ENCODE data around the gene NT5M. TPM values are rescaled to one million over a fixed set of nuclear protein-coding genes. Genes with fewer than 3 reads are reported as not detected.

Gene NT5M
- total RNA-seq, 1 experiment from 2014 or later: 6.6 TPM

DNA sequence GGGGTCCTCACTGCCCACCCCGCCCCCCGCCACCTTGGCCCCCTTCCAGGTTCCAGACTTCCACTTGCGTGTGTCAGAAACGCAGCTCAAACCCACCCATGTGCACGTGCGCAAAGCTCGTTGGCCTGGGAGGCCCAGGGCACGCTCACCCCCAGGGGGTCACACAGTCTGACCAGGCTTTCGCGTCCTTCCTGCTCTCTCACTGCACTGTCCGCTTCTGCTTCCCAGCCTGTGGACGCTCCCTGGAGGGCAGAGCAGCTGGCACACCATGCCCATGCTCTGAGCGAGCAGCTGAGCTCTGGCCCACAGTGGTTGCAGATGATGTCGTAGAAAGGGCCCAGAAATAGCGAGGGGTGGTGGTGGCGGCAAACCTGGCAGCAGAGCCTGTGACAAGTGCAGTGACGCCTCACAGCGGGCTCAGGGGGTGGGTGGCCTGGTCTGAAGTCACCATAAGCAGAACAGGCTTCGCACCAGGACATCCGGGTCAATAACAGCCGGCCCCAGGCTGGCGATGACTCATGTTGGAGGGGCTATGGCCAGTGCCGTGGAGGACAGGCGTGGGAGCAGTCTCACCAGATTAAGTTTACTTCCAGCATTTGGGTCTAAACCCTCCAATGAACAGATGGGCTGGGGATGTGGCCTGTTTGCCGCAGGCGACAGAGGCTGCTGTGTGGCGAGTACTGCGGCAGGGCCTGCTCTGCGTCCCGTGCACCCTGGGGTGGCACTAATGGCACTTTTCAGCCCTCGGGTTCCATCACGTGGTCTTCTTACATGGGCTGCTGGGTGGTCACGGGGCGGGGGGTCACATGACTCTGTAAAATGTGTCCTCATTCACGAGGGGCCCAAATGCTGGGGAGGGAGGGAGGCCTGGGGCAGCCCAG, 49.0 kb downstream of the NT5M start:
- no peak overlapping the region for H3T11ph ChIP-seq (ENCODE audit: low read length)
- no peak overlapping the region for H3K18ac ChIP-seq (ENCODE audit: insufficient read length, low read depth, low read length)
- no peaks in the 10 kb centered on the region for H3K23me2 ChIP-seq (ENCODE audit: insufficient read length, low read depth, low read length, poor library complexity, severe bottlenecking)
- no peaks in the 10 kb centered on the region; a peak in 1 of 7 replicates for H3K36me3 Mint-ChIP-seq (ENCODE audit: insufficient read depth in 1 of 3, low read depth in 3 of 3)
- no peaks in the 10 kb centered on the region for H3K79me2 ChIP-seq (ENCODE audit: insufficient read depth, low read length)
- no peak overlapping the region for H2BK15ac ChIP-seq (ENCODE audit: low read depth, low read length)
- H2BK12ac ChIP-seq (ENCODE audit: insufficient read length, low read depth, low read length): no peak overlapping the region
- no peaks in the 10 kb centered on the region for H3K9me3 Mint-ChIP-seq
- H3K79me1 ChIP-seq (ENCODE audit: insufficient read depth, low read depth, low read length, poor library complexity, severe bottlenecking): no peaks in the 10 kb centered on the region
- no peak overlapping the region for H3K23ac ChIP-seq (ENCODE audit: insufficient read length, low read depth, low read length)
- H3K9ac ChIP-seq (ENCODE audit: extremely low read depth, insufficient read length, low read length): no peak overlapping the region
- no peak overlapping the region for H3K56ac ChIP-seq (ENCODE audit: insufficient read length, low read depth, low read length)
- H3K14ac ChIP-seq (ENCODE audit: insufficient read depth, low read length): no peak overlapping the region
- TF ChIP-seq, protein P1, sequence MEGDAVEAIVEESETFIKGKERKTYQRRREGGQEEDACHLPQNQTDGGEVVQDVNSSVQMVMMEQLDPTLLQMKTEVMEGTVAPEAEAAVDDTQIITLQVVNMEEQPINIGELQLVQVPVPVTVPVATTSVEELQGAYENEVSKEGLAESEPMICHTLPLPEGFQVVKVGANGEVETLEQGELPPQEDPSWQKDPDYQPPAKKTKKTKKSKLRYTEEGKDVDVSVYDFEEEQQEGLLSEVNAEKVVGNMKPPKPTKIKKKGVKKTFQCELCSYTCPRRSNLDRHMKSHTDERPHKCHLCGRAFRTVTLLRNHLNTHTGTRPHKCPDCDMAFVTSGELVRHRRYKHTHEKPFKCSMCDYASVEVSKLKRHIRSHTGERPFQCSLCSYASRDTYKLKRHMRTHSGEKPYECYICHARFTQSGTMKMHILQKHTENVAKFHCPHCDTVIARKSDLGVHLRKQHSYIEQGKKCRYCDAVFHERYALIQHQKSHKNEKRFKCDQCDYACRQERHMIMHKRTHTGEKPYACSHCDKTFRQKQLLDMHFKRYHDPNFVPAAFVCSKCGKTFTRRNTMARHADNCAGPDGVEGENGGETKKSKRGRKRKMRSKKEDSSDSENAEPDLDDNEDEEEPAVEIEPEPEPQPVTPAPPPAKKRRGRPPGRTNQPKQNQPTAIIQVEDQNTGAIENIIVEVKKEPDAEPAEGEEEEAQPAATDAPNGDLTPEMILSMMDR (conservative IDR thresholded peaks at IDR 0.05): no peak
- H2AFZ ChIP-seq (ENCODE audit: low read length): no peak overlapping the region
- no peak overlapping the region for H2AK5ac ChIP-seq (ENCODE audit: insufficient read length, low read length)
- peak overlapping the region in 2 of 3 experiments; percentile 72 to 89; a peak in 2 of 7 replicates for H3K27ac Mint-ChIP-seq
- H4K8ac ChIP-seq (replicated peaks; ENCODE audit: insufficient read length, low read depth, low read length): no peak overlapping the region
- no peak overlapping the region for H2BK120ac ChIP-seq (ENCODE audit: low read depth, low read length, poor library complexity, severe bottlenecking)
- H3K27me3 ChIP-seq (ENCODE audit: insufficient read depth, low read length): no peaks in the 10 kb centered on the region
- no peaks in the 10 kb centered on the region for H4K20me1 ChIP-seq (ENCODE audit: control insufficient read depth, insufficient read depth, insufficient read length)
- H3K27me3 Mint-ChIP-seq (ENCODE audit: low read depth): peaks cover 6% of the 10 kb centered on the region
- H4K91ac ChIP-seq (ENCODE audit: insufficient read length, low read depth, low read length): no peak overlapping the region
- no peak overlapping the region for H3K4me2 ChIP-seq (ENCODE audit: insufficient read depth, insufficient read length, low read length)
- H2BK20ac ChIP-seq (ENCODE audit: low read depth, low read length, poor library complexity, severe bottlenecking): no peak overlapping the region
- H3K4me3 Mint-ChIP-seq: no peak overlapping the region
- no peak overlapping the region for H3K27ac ChIP-seq (ENCODE audit: insufficient read length, low read depth, low read length)
- no peak overlapping the region for H3K4ac ChIP-seq (ENCODE audit: low read depth, low read length)
- peaks cover 10 to 16% of the 10 kb centered on the region in 2 experiments for H3K4me1 Mint-ChIP-seq
- peak; percentile 46 for DNase-seq
- WGBS (ENCODE audit: extremely low coverage, insufficient read length, low lambda C conversion rate): no CpG with 5 or more reads among the region's 35 CpGs
- H3K4me1 ChIP-seq (ENCODE audit: insufficient read depth, low read length): no peaks in the 10 kb centered on the region
- no peak overlapping the region for H2BK5ac ChIP-seq (ENCODE audit: insufficient read length, low read length)
- no peaks in the 10 kb centered on the region for H3K9me3 ChIP-seq (ENCODE audit: control insufficient read depth, low read depth, low read length)
- H4K5ac ChIP-seq (ENCODE audit: insufficient read length, low read depth, low read length): no peak overlapping the region

Measured in H9 (cell line).